ENCODE data around the gene GPC6.

The GPC6 gene

GRCh38 chr13:93975242-93975641 lies 748.6 kb downstream of the GPC6 start:
- no peak overlapping the region for H3K27ac Mint-ChIP-seq
- peaks cover 4% of the 10 kb centered on the region for H3K9me3 Mint-ChIP-seq
- TF ChIP-seq CTCF (IDR thresholded peaks at IDR 0.05; ENCODE audit: unreplicated experiment in 3 of 3) = no peak
- H3K27me3 Mint-ChIP-seq (ENCODE audit: low read depth) = no peaks in the 10 kb centered on the region
- no peak overlapping the region for H3K4me3 Mint-ChIP-seq
- H3K36me3 Mint-ChIP-seq (ENCODE audit: low read depth) = peaks cover 8% of the 10 kb centered on the region
- H3K4me1 Mint-ChIP-seq = peaks cover 17% of the 10 kb centered on the region

GRCh38 chr13:93976528-93976927 lies 749.9 kb downstream of the GPC6 start:
- no peak overlapping the region for H3K27ac Mint-ChIP-seq
- peaks cover 4% of the 10 kb centered on the region for H3K9me3 Mint-ChIP-seq
- peaks cover 8% of the 10 kb centered on the region for H3K36me3 Mint-ChIP-seq (ENCODE audit: low read depth)

GRCh38 chr13:93977986-93978385 lies 751.4 kb downstream of the GPC6 start:
- Mint-ChIP-seq H3K4me3 (no peak overlapping the region), H3K27me3 (ENCODE audit: low read depth) (no peaks in the 10 kb centered on the region), H3K4me1 (peaks cover 26% of the 10 kb centered on the region), H3K9me3 (peaks cover 4% of the 10 kb centered on the region), H3K36me3 (ENCODE audit: low read depth) (peaks cover 8% of the 10 kb centered on the region), H3K27ac (no peak overlapping the region)
- TF ChIP-seq CTCF (IDR thresholded peaks at IDR 0.05; ENCODE audit: unreplicated experiment in 3 of 3) = no peak

More at GRCh38 chr13:93976528-93976927, 749.9 kb downstream of the GPC6 start:
- Mint-ChIP-seq H3K4me1 (peaks cover 18% of the 10 kb centered on the region), H3K27me3 (ENCODE audit: low read depth) (no peaks in the 10 kb centered on the region), H3K4me3 (no peak overlapping the region)
- no peak for TF ChIP-seq CTCF (IDR thresholded peaks at IDR 0.05; ENCODE audit: unreplicated experiment in 3 of 3)

GRCh38 chr13:93981426-93981977 lies 754.9 kb downstream of the GPC6 start:
- H3K4me3 Mint-ChIP-seq = no peak overlapping the region
- H3K36me3 Mint-ChIP-seq (ENCODE audit: low read depth) = peaks cover 8% of the 10 kb centered on the region
- no peak for TF ChIP-seq CTCF (IDR thresholded peaks at IDR 0.05; ENCODE audit: unreplicated experiment in 3 of 3)
- H3K9me3 Mint-ChIP-seq = peaks cover 4% of the 10 kb centered on the region
- H3K27me3 Mint-ChIP-seq (ENCODE audit: low read depth) = no peaks in the 10 kb centered on the region
- H3K4me1 Mint-ChIP-seq = peaks cover 20% of the 10 kb centered on the region
- H3K27ac Mint-ChIP-seq = no peak overlapping the region

- peaks cover 13% of the 10 kb centered on the region for H3K4me1 Mint-ChIP-seq
- H3K9me3 Mint-ChIP-seq = peaks cover 4% of the 10 kb centered on the region
- H3K36me3 Mint-ChIP-seq (ENCODE audit: low read depth) = peaks cover 5% of the 10 kb centered on the region
- no peak overlapping the region for H3K27ac Mint-ChIP-seq
- H3K27me3 Mint-ChIP-seq (ENCODE audit: low read depth) = no peaks in the 10 kb centered on the region
- no peak for TF ChIP-seq CTCF (IDR thresholded peaks at IDR 0.05; ENCODE audit: unreplicated experiment in 3 of 3)
- no peak overlapping the region for H3K4me3 Mint-ChIP-seq
These were observed 755.7 kb downstream of the GPC6 start for GRCh38 chr13:93982179-93982918.

GRCh38 chr13:93984052-93984451 lies 757.4 kb downstream of the GPC6 start:
- TF ChIP-seq CTCF (IDR thresholded peaks at IDR 0.05; ENCODE audit: unreplicated experiment in 3 of 3) = no peak
- no peaks in the 10 kb centered on the region for H3K27me3 Mint-ChIP-seq (ENCODE audit: low read depth)

More at GRCh38 chr13:93984052-93984451, 757.4 kb downstream of the GPC6 start:
- Mint-ChIP-seq H3K27ac (no peak overlapping the region), H3K4me1 (peaks cover 13% of the 10 kb centered on the region), H3K4me3 (no peak overlapping the region), H3K9me3 (no peaks in the 10 kb centered on the region), H3K36me3 (ENCODE audit: low read depth) (no peaks in the 10 kb centered on the region)
